Parathyroid adenoma (tissue), 2 donors: ENCODE results near the gene CDCP2.

ENCODE experiments used
- H2AFZ ChIP-seq: fragments of 300-600 bp; sonication (generic); one replicate; pipeline ENCODE4 v1.7.0; 2017; ENCODE audit warnings: antibody characterized with exemption, mild to moderate bottlenecking
- H3K27ac ChIP-seq: fragments of 300-600 bp; sonication (generic); one replicate; pipeline ENCODE4 v1.7.0; 2017
- H3K27me3 ChIP-seq: fragments of 300-600 bp; sonication (generic); one replicate; pipeline ENCODE4 v1.7.0; 2017; ENCODE audit warnings: low read length; ENCODE audit not compliant: control insufficient read depth, insufficient read depth
- H3K36me3 ChIP-seq: fragments of 300-600 bp; sonication (generic); one replicate; pipeline ENCODE4 v1.7.0; 2017; ENCODE audit warnings: low read length; ENCODE audit not compliant: control insufficient read depth, insufficient read depth
- H3K4me1 ChIP-seq: fragments of 300-600 bp; sonication (generic); one replicate; pipeline ENCODE4 v1.7.0; 2017; ENCODE audit warnings: control low read depth
- H3K4me2 ChIP-seq: fragments of 300-600 bp; sonication (generic); one replicate; pipeline ENCODE4 v1.7.0; 2017; ENCODE audit warnings: low read length
- H3K4me3 ChIP-seq: fragments of 300-600 bp; sonication (generic); one replicate; pipeline ENCODE4 v1.7.0; 2017; ENCODE audit warnings: low read depth, low read length
- H3K79me2 ChIP-seq: fragments of 300-600 bp; sonication (generic); one replicate; pipeline ENCODE4 v1.7.0; 2017; ENCODE audit warnings: control low read depth
- H3K9ac ChIP-seq: fragments of 300-600 bp; sonication (generic); one replicate; pipeline ENCODE4 v1.7.0; 2017; ENCODE audit warnings: mild to moderate bottlenecking
- H3K9me3 ChIP-seq: fragments of 300-600 bp; sonication (generic); one replicate; pipeline ENCODE4 v1.7.0; 2017; ENCODE audit warnings: low read length; ENCODE audit not compliant: control insufficient read depth
- CTCF ChIP-seq: fragments of 300-600 bp; sonication (generic); IDR thresholded peaks from one replicate; pipeline ENCODE4 v1.7.0; 2017; ENCODE audit warnings: antibody characterized with exemption, mild to moderate bottlenecking
- donor health status: primary hyperparathyroidism.

The CDCP2 gene

GRCh38 chr1:54115520-54115919, 37.3 kb downstream of the CDCP2 start:
- no peak for TF ChIP-seq CTCF
- H3K9me3 ChIP-seq = no peaks in the 10 kb centered on the region
- H3K4me3 ChIP-seq = no peak overlapping the region
- H3K4me1 ChIP-seq = no peaks in the 10 kb centered on the region
- H3K9ac ChIP-seq = no peak overlapping the region
- no peaks in the 10 kb centered on the region for H3K79me2 ChIP-seq
- H3K27ac ChIP-seq = no peak overlapping the region
- H2AFZ ChIP-seq = no peak overlapping the region
- H3K4me2 ChIP-seq = no peak overlapping the region
- H3K27me3 ChIP-seq = no peaks in the 10 kb centered on the region
- H3K36me3 ChIP-seq = no peaks in the 10 kb centered on the region

DNA sequence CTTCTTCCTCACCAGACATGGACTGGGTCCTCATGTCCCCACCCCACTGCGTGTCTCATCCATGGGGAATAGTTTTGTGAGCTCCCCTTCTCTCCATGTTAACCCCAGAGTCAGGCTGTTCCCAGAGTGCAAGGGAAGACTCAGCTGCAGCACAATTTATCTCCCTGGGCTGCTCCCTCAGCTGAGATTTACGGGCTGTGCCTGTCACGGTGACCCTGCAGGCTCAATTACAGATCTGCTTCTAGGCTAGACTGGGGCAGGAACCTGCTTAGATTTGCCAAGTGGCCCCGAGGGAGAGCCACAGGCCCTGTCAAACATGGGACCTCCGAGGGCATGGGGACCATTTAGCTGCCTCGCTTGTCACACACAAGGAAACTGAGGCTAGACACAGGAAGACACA, 37.8 kb downstream of the CDCP2 start:
- Histone ChIP-seq H2AFZ (no peak overlapping the region), H3K9ac (no peak overlapping the region), H3K4me2 (no peak overlapping the region)

DNA sequence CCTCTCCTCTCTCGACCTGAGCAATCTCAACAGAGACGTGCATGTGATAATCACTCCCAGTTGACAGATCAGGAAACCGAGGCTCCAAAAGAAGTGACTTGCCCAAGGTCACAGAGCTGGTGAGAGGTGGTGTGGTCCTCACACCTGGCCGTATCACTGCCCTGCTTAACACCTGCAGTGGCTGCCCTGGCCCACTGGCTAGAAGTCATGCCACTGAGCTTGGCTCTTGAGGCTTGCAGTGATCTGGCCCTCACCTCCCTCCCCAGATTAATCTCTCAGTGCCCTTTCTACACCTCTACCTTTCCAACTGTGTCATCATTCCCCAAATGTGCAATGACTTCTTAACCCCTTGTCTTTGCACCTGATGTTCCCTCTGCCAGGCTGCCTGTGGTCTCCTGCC, 38.8 kb downstream of the CDCP2 start:
- Histone ChIP-seq H3K27me3 (no peaks in the 10 kb centered on the region), H3K4me1 (no peaks in the 10 kb centered on the region), H3K4me2 (no peak overlapping the region), H3K9me3 (no peaks in the 10 kb centered on the region), H3K36me3 (no peaks in the 10 kb centered on the region), H3K9ac (no peak overlapping the region), H3K27ac (no peak overlapping the region), H2AFZ (no peak overlapping the region), H3K79me2 (no peaks in the 10 kb centered on the region), H3K4me3 (no peak overlapping the region)
- TF ChIP-seq CTCF = no peak

More for the DNA sequence above, 37.8 kb downstream of the CDCP2 start:
- no peaks in the 10 kb centered on the region for H3K79me2 ChIP-seq
- H3K9me3 ChIP-seq = no peaks in the 10 kb centered on the region
- TF ChIP-seq CTCF = no peak
- H3K27ac ChIP-seq = no peak overlapping the region
- H3K4me1 ChIP-seq = no peaks in the 10 kb centered on the region
- H3K27me3 ChIP-seq = no peaks in the 10 kb centered on the region
- no peak overlapping the region for H3K4me3 ChIP-seq
- H3K36me3 ChIP-seq = no peaks in the 10 kb centered on the region

GRCh38 chr1:54112705-54113368, 40.0 kb downstream of the CDCP2 start:
- no peak overlapping the region for H2AFZ ChIP-seq
- no peak for TF ChIP-seq CTCF
- H3K9ac ChIP-seq = no peak overlapping the region
- no peaks in the 10 kb centered on the region for H3K27me3 ChIP-seq
- H3K36me3 ChIP-seq = no peaks in the 10 kb centered on the region
- H3K4me1 ChIP-seq = no peaks in the 10 kb centered on the region
- H3K79me2 ChIP-seq = no peaks in the 10 kb centered on the region
- no peak overlapping the region for H3K27ac ChIP-seq
- H3K4me2 ChIP-seq = no peak overlapping the region
- no peak overlapping the region for H3K4me3 ChIP-seq
- H3K9me3 ChIP-seq = no peaks in the 10 kb centered on the region

- Histone ChIP-seq H3K4me1 (no peaks in the 10 kb centered on the region), H3K9ac (no peak overlapping the region), H3K4me2 (no peak overlapping the region), H3K36me3 (no peaks in the 10 kb centered on the region), H2AFZ (no peak overlapping the region), H3K79me2 (no peaks in the 10 kb centered on the region), H3K4me3 (no peak overlapping the region), H3K27ac (no peak overlapping the region), H3K27me3 (no peaks in the 10 kb centered on the region), H3K9me3 (no peaks in the 10 kb centered on the region)
- no peak for TF ChIP-seq CTCF
Measured at GRCh38 chr1:54112027-54112426, 40.8 kb downstream of the CDCP2 start.
